ENCODE measurements around the gene GRIK3. TPM values are rescaled to one million over a fixed set of nuclear protein-coding genes. Genes with fewer than 3 reads are reported as not detected.

Gene GRIK3
- total RNA-seq, 2 experiments from 2014 or later, result not detected

DNA sequence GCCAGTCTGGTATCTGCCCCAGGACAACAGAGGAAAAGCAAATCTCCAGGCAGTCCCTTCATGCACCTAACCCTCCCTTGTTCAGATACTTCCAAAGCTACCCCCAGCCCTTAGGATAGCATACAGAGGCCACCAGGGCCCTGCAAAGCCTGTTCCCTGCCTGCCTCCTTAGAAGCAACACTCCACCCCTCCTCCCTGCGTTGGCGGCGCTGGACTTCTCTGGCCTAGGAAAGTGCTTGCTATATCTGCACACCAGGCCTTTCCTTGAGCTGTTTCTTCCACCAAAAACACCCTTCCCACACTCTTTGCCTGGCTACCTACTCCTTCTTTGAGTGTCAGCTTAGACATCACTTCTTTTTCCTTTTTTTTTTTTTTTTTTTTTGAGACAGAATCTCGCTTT lies 61.3 kb downstream of the GRIK3 start:
- Mint-ChIP-seq H3K36me3 (no peaks in the 10 kb centered on the region), H3K27ac (no peak overlapping the region), H3K9me3 (ENCODE audit: low read depth) (no peaks in the 10 kb centered on the region), H3K4me3 (no peak overlapping the region), H3K4me1 (no peaks in the 10 kb centered on the region), H3K27me3 (no peaks in the 10 kb centered on the region)
- DNase-seq, result no peak
- no peak for ATAC-seq
- CTCF ChIA-PET, result no interaction called here

DNA sequence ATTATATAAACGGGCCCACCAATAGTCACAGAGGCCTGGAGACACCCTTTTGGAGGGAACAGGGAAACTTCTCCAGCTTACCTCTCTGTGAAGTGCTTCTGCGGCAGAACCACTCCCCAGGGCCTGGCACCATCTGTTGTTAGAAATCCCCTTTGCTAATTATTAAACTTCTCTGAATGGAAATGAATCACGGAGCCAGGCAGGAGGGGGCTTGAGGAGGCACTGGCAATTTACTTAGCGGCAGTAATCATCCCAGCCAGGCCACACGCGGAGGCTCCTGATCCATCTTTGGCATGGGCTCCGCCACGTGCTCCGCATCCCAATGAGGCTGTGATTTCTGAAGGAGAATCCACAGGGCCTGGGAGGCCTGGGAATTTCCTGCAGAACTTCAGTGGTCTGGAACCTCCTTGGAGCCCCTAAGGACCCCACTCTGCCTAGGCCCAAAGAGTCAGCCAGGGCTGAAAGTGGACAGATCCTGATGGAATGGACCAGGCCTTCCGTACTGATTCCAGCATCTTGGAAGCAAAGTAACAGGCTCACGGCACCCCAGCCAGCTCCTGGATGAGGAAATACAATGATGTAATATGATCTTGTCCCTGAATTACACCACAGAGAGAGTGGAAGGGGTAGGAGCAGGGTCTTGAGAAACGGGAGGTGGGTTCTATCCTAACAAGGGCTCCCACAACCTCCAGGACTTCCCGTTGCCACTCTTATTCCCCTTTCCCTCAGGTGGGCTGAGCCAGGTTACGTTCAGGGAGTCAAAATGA lies 62.3 kb downstream of the GRIK3 start:
- DNase-seq (no peak), ATAC-seq (no peak)
- CTCF ChIA-PET, result no interaction called here
- no peak overlapping the region for H3K4me3 Mint-ChIP-seq
- H3K36me3 Mint-ChIP-seq, result no peaks in the 10 kb centered on the region
- H3K4me1 Mint-ChIP-seq, result no peaks in the 10 kb centered on the region
- no peaks in the 10 kb centered on the region for H3K9me3 Mint-ChIP-seq (ENCODE audit: low read depth)
- no peak overlapping the region for H3K27ac Mint-ChIP-seq
- no peaks in the 10 kb centered on the region for H3K27me3 Mint-ChIP-seq

DNA sequence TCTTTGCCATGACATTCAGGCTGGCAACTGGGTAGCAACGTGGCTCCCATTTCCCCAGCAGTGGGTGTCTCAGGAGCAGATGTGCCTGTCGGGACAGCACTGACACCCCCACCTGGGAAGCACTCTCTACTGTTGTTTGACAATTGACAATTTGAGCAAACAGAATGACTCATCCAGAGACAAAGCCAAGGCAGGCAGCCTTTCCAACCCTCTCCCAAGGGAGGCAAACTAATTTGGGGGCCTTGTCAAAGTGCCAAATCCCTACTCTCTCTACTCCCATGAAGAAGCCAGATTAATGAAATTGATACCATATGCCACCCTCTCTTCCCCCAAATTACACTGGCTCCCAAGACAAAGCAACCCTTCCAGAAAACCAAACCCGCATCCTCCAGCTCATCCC lies 65.6 kb downstream of the GRIK3 start:
- no peak overlapping the region for H3K4me3 Mint-ChIP-seq
- H3K4me1 Mint-ChIP-seq, result no peaks in the 10 kb centered on the region
- no peaks in the 10 kb centered on the region for H3K27me3 Mint-ChIP-seq
- no peak for ATAC-seq
- H3K9me3 Mint-ChIP-seq (ENCODE audit: low read depth), result no peaks in the 10 kb centered on the region
- no peak overlapping the region for H3K27ac Mint-ChIP-seq
- CTCF ChIA-PET, result no interaction called here
- H3K36me3 Mint-ChIP-seq, result no peaks in the 10 kb centered on the region
- DNase-seq, result no peak

DNA sequence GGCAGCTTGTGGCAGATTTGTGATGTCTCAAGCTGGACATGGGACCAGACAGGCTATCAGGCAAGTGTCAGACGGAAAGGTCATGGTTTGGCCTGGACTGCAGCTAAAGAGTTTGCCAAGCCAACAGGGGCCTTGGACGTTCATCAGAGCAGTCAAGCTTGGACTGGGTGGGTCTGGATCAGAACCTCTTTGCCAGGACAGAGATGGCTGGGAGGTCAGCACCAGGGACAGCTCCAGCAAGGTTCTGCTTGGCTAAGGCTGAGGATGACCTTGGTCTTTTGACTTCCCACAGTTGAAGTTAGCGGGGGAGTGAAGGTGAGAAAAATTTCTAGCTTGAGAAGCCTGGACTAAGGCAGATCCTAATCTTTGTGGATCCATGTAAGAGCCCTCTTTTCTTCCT lies 68.1 kb downstream of the GRIK3 start:
- Mint-ChIP-seq H3K27ac (no peak overlapping the region), H3K9me3 (ENCODE audit: low read depth) (no peaks in the 10 kb centered on the region), H3K27me3 (peaks cover 2% of the 10 kb centered on the region), H3K4me1 (no peaks in the 10 kb centered on the region), H3K36me3 (no peaks in the 10 kb centered on the region), H3K4me3 (no peak overlapping the region)
- no peak for DNase-seq
- CTCF ChIA-PET, result no interaction called here
- ATAC-seq, result no peak

DNA sequence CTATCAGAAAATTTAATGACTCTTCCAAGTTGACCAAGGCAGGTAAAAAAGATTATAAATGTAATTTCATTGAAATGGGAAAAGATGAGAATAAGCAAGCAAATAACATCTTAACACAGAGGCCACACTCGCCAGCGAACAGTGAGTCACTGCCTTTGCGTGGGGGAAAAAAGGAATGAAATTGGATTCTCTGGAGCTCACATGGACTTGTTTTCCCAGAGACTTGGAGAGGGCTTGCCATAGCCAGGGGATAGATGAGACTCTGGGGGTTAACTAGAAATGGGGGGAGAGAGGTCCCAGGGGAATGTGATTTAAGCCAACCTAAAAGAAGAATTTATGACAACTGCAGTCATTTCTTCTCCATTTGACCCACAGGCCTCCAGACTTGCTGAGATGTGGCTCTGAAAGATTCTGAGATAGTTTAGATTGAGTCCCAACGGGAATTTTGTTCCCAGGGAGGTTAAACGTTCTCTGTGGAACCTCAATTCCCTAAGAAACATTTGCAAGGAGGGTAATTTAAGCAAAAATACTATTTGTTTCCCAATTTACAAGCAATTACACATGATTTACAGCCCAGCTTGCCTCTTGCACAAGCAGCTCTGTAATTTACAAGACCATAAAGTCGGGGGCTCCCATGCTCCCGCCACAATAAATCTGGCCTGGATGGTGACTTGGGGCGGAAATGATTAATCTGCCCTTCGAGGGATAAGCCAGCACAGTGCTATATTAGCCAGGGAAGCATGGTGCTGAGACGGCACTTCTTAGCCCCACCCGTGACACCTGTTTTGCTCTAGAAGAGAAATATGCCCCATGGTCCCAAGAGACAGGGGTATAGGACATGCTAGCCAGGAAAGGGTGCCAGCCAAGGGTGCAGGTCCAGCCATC lies 68.8 kb downstream of the GRIK3 start:
- no peaks in the 10 kb centered on the region for H3K4me1 Mint-ChIP-seq
- no peaks in the 10 kb centered on the region for H3K36me3 Mint-ChIP-seq
- no peaks in the 10 kb centered on the region for H3K9me3 Mint-ChIP-seq (ENCODE audit: low read depth)
- H3K27me3 Mint-ChIP-seq, result peaks cover 2% of the 10 kb centered on the region
- ATAC-seq (no peak), DNase-seq (no peak)
- no peak overlapping the region for H3K27ac Mint-ChIP-seq
- CTCF ChIA-PET, result no interaction called here
- no peak overlapping the region for H3K4me3 Mint-ChIP-seq

DNA sequence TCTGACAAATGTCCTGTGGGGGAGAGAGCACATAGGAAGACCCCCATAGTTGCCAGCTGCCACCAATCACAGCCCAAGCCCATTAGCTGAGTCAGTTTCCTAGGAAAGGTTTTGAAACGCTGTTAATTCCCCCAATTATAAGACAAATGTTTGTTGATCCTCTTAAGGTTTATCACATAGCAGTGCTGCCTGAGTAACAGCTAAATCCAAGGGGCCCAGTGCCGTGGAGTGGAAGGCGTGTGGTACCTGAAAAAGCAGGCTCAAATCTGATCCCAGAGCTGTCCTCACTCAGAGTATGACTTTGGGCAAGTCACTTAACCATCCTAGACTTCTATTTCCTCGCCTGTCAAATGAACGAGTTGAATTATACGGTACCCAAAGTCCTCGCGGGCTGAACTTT lies 69.5 kb downstream of the GRIK3 start:
- Mint-ChIP-seq H3K4me3 (no peak overlapping the region), H3K27me3 (peaks cover 2% of the 10 kb centered on the region), H3K27ac (no peak overlapping the region), H3K9me3 (ENCODE audit: low read depth) (no peaks in the 10 kb centered on the region), H3K4me1 (no peaks in the 10 kb centered on the region), H3K36me3 (no peaks in the 10 kb centered on the region)
- ATAC-seq (no peak), DNase-seq (no peak)
- CTCF ChIA-PET, result no interaction called here

DNA sequence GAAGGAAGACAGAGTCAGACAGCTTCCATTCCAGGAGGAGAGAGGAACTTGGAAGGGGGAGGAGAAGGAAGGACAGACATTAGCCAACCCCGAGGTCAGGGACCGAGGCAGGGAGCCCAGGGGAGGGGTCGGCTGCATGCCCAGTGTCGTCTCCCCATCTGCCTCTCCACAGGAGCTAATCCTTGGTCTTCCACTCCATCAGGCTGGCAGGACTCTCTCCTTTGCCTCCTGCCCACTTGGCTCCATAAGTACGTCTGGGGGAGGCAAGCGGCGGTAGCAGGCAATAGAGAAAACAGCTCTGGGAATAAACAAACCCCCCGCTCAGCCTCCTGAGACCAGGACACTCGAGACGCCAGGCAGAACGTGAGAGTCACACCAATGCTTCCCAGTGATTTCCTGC lies 71.3 kb downstream of the GRIK3 start:
- Mint-ChIP-seq H3K36me3 (no peaks in the 10 kb centered on the region), H3K4me1 (no peaks in the 10 kb centered on the region), H3K9me3 (ENCODE audit: low read depth) (no peaks in the 10 kb centered on the region), H3K4me3 (no peak overlapping the region), H3K27ac (no peak overlapping the region), H3K27me3 (peaks cover 2% of the 10 kb centered on the region)
- CTCF ChIA-PET, result no interaction called here
- DNase-seq (no peak), ATAC-seq (no peak)

DNA sequence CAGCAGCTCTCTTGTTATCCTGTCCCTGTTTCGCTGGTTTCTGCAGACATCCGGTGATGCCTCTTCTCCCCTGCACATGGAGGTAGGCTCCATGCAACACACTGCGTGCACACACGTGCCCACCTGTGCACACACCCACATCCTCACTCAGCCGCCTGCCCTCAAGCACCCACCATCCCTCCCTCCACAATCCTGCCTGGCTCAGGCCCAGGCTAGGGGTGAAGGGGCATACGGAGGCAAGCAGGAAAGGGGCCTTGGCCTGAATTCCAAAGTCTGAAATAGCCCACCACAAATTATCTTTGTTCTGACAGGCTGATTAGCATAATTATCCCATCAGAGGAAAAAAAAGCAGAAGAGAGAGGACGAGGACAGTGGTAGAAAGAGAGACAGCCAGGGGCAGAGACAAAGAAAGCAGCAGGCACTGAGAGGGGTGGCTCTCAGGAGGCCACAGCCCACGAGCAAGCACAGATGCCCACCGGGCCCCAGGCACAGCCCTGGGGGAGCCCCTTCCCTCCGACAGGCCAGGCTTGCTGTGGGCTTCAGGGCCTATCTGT lies 73.2 kb downstream of the GRIK3 start:
- Mint-ChIP-seq H3K27ac (no peak overlapping the region), H3K4me1 (no peaks in the 10 kb centered on the region), H3K36me3 (no peaks in the 10 kb centered on the region), H3K27me3 (peaks cover 2% of the 10 kb centered on the region), H3K9me3 (ENCODE audit: low read depth) (no peaks in the 10 kb centered on the region), H3K4me3 (no peak overlapping the region)
- DNase-seq (no peak), ATAC-seq (no peak)
- CTCF ChIA-PET, result no interaction called here

DNA sequence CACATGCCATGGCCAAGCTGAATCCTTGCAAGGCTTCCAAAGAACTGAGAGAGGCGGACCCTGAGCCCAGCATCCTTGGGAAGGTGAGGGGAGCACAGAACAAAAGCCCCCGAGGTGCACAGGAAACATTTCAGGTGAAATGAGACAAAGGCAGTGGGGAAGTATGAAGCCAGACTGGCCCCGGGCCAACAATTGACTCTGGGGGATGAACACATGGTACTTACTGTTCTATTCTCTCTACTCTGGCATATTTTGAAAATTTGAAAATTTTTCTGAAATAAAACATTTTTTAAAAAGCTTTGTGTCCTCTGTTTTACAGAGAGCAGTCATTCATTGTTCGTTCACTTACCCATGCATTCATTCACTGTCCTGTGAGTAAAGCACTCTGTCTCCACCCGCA lies 77.7 kb downstream of the GRIK3 start:
- ATAC-seq, result no peak
- CTCF ChIA-PET, result no interaction called here
- H3K27me3 Mint-ChIP-seq, result no peaks in the 10 kb centered on the region
- H3K4me3 Mint-ChIP-seq, result no peak overlapping the region
- no peaks in the 10 kb centered on the region for H3K36me3 Mint-ChIP-seq
- H3K4me1 Mint-ChIP-seq, result no peaks in the 10 kb centered on the region
- no peak overlapping the region for H3K27ac Mint-ChIP-seq
- DNase-seq, result no peak
- no peaks in the 10 kb centered on the region for H3K9me3 Mint-ChIP-seq (ENCODE audit: low read depth)

DNA sequence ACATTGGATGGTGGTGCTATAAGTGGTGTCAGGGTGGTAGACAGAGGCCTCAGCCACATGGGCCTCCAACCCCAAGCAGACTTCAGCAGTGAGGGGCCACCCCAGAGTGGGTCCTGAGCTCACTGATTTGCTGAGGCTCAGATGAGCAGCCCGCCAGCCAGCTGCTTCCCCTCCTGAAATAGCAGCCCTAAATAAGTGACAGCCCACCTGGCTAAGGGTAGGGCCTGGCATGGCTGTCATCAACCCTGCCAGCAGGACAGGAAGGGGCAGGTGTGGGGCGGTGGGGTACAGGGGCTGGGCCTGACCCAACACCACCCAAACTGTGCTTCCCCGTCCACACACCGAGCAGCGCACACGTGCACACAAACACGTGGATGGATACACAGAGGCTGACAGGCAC lies 79.3 kb downstream of the GRIK3 start:
- H3K27me3 Mint-ChIP-seq, result no peaks in the 10 kb centered on the region

DNA sequence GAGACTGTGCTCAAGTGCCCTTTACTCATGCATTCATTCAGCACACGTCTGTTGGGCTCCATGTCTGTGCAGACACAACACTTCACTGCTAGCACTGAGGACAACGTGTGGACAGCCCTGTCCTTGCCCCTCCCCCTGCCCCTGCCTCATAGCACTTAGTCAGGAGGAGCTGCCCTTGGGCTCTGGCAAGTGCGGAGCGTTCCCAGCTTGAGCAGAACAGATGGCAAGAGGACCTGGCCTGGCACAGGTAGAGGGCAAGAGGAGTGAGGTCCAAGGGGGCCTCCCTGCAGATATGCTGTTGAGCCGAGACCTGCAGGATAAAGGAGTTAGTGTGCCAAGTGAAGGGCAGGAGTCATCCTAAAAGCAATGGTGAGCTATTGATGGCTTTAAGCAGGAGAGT lies 81.3 kb downstream of the GRIK3 start:
- DNase-seq (no peak), ATAC-seq (no peak)
- Mint-ChIP-seq H3K36me3 (no peaks in the 10 kb centered on the region), H3K9me3 (ENCODE audit: low read depth) (no peaks in the 10 kb centered on the region), H3K4me3 (no peak overlapping the region), H3K27ac (no peak overlapping the region), H3K27me3 (no peaks in the 10 kb centered on the region), H3K4me1 (no peaks in the 10 kb centered on the region)
- CTCF ChIA-PET, result no interaction called here

More for the DNA sequence above, 79.3 kb downstream of the GRIK3 start:
- Mint-ChIP-seq H3K4me1 (no peaks in the 10 kb centered on the region), H3K36me3 (no peaks in the 10 kb centered on the region), H3K27ac (no peak overlapping the region), H3K4me3 (no peak overlapping the region), H3K9me3 (ENCODE audit: low read depth) (no peaks in the 10 kb centered on the region)
- CTCF ChIA-PET, result no interaction called here
- DNase-seq, result no peak
- no peak for ATAC-seq

DNA sequence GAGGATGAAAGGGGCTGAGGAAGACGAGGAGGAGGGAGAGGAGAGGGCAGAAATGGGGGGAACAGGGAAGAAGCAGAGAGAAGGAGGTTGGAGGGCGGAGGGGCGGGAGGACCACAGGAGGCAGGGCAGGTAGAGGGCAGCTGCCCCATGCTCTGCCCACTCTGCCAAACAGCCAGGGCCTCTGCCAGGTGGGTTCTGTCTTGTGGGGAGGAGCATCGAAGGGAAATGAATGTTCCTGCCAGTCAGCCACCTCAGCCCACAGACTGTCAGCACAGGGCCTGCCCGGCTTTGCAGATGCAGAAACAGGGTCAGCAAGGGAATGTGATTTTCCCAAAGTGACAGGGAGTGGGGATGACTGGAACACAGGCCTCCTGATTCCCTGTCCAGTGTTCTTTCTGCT lies 82.6 kb downstream of the GRIK3 start:
- no peak for ATAC-seq
- H3K9me3 Mint-ChIP-seq (ENCODE audit: low read depth), result no peaks in the 10 kb centered on the region
- CTCF ChIA-PET, result no interaction called here
- no peak overlapping the region for H3K4me3 Mint-ChIP-seq
- no peak overlapping the region for H3K27ac Mint-ChIP-seq
- DNase-seq, result no peak
- H3K4me1 Mint-ChIP-seq, result no peaks in the 10 kb centered on the region
- no peaks in the 10 kb centered on the region for H3K36me3 Mint-ChIP-seq
- peaks cover 3% of the 10 kb centered on the region for H3K27me3 Mint-ChIP-seq

DNA sequence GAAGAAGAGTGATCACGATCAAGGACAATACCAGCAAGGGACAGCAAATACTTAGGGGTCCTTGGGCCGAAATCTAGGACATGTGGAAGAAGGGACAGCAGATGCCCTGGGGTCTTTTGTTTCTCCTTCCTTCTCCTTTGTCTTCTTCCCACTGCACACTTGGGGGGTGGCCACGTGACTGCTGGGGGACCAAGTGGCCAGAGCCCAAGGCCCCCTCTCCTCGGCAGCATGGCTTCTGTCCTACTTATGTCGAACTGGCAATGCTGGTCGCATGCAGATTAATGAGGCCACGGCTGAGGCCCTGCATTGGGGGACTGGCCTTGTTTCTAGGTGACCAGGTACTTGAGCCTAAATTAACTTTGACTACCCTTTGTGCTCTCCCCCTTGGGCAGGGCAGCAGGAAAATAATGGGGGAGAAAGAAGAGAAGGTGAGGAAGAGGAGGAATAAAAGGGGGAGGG lies 83.0 kb downstream of the GRIK3 start:
- Mint-ChIP-seq H3K36me3 (no peaks in the 10 kb centered on the region), H3K4me3 (no peak overlapping the region), H3K27ac (no peak overlapping the region), H3K9me3 (ENCODE audit: low read depth) (no peaks in the 10 kb centered on the region), H3K27me3 (peaks cover 3% of the 10 kb centered on the region), H3K4me1 (no peaks in the 10 kb centered on the region)
- DNase-seq, result no peak
- CTCF ChIA-PET, result no interaction called here
- ATAC-seq, result no peak

Measured in activated CD8-positive, alpha-beta memory T cell treated with anti-CD3 and anti-CD28 coated beads, Interleukin-2, amount 10 ng/mL, durations not matched to agents 7 days and 5 days (primary cell).